A673 (cell line): ENCODE data around the gene GSDME. TPM values are rescaled to one million over a fixed set of nuclear protein-coding genes. Genes with fewer than 3 reads are reported as not detected.

Experiments
- BruUV-seq: library from RNA; stranded (reverse); fragments of 400-500 nt; replicated peaks from 2 replicates; lab custom pipeline; 2021; lab: Mats Ljungman, UMichigan
- CTCF ChIA-PET: fragments of 300-600 bp; sonication (Branson Sonifier 250); formaldehyde crosslinking; loops from one replicate; lab custom pipeline; 2022; ENCODE audit warnings: antibody characterized with exemption; lab: Charles Lee
- POLR2A ChIA-PET: fragments of 300-600 bp; sonication (Branson Sonifier 250); formaldehyde crosslinking; loops from one replicate; lab custom pipeline; 2022; ENCODE audit warnings: antibody characterized with exemption; ENCODE audit not compliant: low non-redundant PET; lab: Charles Lee
- DNase-seq: peaks from one replicate; pipeline ENCODE4 v3.0.0-alpha.2; 2015; ENCODE audit warnings: low spot score
- H3K27ac ChIP-seq: fragments of 200-600 bp; sonication (generic); 2 replicates; pipeline ENCODE4 v1.5.1; 2016; ENCODE audit warnings: mixed run types, low read depth, mild to moderate bottlenecking, mixed read lengths, antibody characterized with exemption, low read length; ENCODE audit not compliant: poor library complexity, severe bottlenecking
- H3K27me3 ChIP-seq: fragments of 200-600 bp; sonication (generic); replicated peaks from 2 replicates; pipeline ENCODE4 v1.6.1; 2017; ENCODE audit warnings: mixed run types, low read depth, mild to moderate bottlenecking, mixed read lengths, antibody characterized with exemption, low read length; ENCODE audit not compliant: insufficient read depth, poor library complexity
- H3K36me3 ChIP-seq: fragments of 200-600 bp; sonication (generic); 2 replicates; pipeline ENCODE4 v1.6.1; 2016; ENCODE audit warnings: mixed run types, mild to moderate bottlenecking, mixed read lengths, antibody characterized with exemption, low read length; ENCODE audit not compliant: insufficient read depth, poor library complexity, severe bottlenecking
- H3K4me1 ChIP-seq: fragments of 200-600 bp; sonication (generic); 2 replicates; pipeline ENCODE4 v1.6.1; 2017; ENCODE audit warnings: mixed run types, mild to moderate bottlenecking, mixed read lengths, antibody characterized with exemption, low read length; ENCODE audit not compliant: insufficient read depth, poor library complexity, severe bottlenecking
- H3K4me3 ChIP-seq: fragments of 200-600 bp; sonication (generic); 2 replicates; pipeline ENCODE4 v1.5.1; 2016; ENCODE audit warnings: low read depth, mixed run types, mild to moderate bottlenecking, mixed read lengths, low read length; ENCODE audit not compliant: poor library complexity, severe bottlenecking
- H3K9me3 ChIP-seq: fragments of 200-600 bp; sonication (generic); 2 replicates; pipeline ENCODE4 v1.6.1; 2016; ENCODE audit warnings: mixed run types, low read depth, mild to moderate bottlenecking, mixed read lengths, antibody characterized with exemption, low read length; ENCODE audit not compliant: poor library complexity, severe bottlenecking
- CTCF ChIP-seq: fragments of 300-800, 200-600 bp; sonication (generic); conservative IDR thresholded peaks from 2 replicates; pipeline ENCODE4 v1.5.1; 2017; ENCODE audit warnings: low read depth, mild to moderate bottlenecking, antibody characterized with exemption, low read length, moderate library complexity, mixed read lengths
- EZH2 ChIP-seq: fragments of 200-600 bp; sonication (generic); IDR thresholded peaks from 2 replicates; pipeline ENCODE4 v1.6.1; 2017; ENCODE audit warnings: borderline replicate concordance, low read depth, mild to moderate bottlenecking, mixed read lengths, antibody characterized with exemption, low read length; ENCODE audit not compliant: poor library complexity, severe bottlenecking
- intact Hi-C: fragments of 100-400 bp; cut with micrococcal nuclease; formaldehyde crosslinking; loops from one replicate; pipeline ENCODE4 v1.10.0; 2022; ENCODE audit not compliant: unreplicated experiment
- total RNA-seq: library from RNA; stranded (reverse); gene quantifications from 2 replicates; pipeline ENCODE4 v1.2.3, GENCODE V29; 2021

The GSDME gene
- total RNA-seq, 1 experiment from 2014 or later, result 0.77 TPM

DNA sequence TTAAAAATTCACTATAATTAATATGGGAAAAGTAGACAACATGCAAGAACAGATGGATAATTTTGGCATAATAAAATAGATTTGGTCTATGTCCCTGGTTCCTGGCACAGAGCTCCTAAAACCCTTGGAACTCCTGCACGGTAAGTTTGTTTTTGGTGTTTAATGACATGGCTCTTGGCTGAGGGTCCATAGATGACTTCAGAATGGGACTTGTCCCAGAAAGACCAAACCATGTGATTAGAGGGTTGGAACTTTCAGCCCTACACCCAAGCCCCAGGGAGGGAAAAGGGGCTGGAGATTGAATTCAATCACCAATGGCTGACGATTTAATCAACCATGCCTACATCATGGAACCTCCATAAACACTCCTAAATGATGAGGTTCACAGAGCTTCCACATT is 12.6 kb upstream of the GSDME start:
- H3K4me3 ChIP-seq, result no peak overlapping the region
- intact Hi-C loops, result no loop called here
- TF ChIP-seq EZH2 (no peak), CTCF (no peak)
- ChIA-PET CTCF (no interaction called here), POLR2A (no interaction called here)
- BruUV-seq, result no TSS peak
- no peaks in the 10 kb centered on the region for H3K36me3 ChIP-seq
- no peaks in the 10 kb centered on the region for H3K4me1 ChIP-seq
- no peak for DNase-seq
- no peaks in the 10 kb centered on the region for H3K9me3 ChIP-seq
- no peaks in the 10 kb centered on the region for H3K27me3 ChIP-seq
- H3K27ac ChIP-seq, result no peak overlapping the region

GRCh38 chr7:24769014-24769830 is 12.0 kb upstream of the GSDME start:
- TF ChIP-seq EZH2, result no peak
- TF ChIP-seq CTCF, result no peak
- Histone ChIP-seq H3K36me3 (no peaks in the 10 kb centered on the region), H3K27me3 (no peaks in the 10 kb centered on the region), H3K9me3 (no peaks in the 10 kb centered on the region), H3K4me1 (no peaks in the 10 kb centered on the region), H3K4me3 (no peak overlapping the region), H3K27ac (no peak overlapping the region)
- CTCF ChIA-PET, result no interaction called here
- POLR2A ChIA-PET, result no interaction called here
- intact Hi-C loops, result no loop called here
- no peak for DNase-seq
- BruUV-seq, result no TSS peak

GRCh38 chr7:24767878-24768569 is 10.8 kb upstream of the GSDME start:
- intact Hi-C loops, result no loop called here
- no peak overlapping the region for H3K27ac ChIP-seq
- no peaks in the 10 kb centered on the region for H3K9me3 ChIP-seq
- no peak for TF ChIP-seq EZH2
- no peak for TF ChIP-seq CTCF
- ChIA-PET CTCF (no interaction called here), POLR2A (no interaction called here)
- BruUV-seq, result no TSS peak
- no peak for DNase-seq
- no peaks in the 10 kb centered on the region for H3K36me3 ChIP-seq
- H3K4me1 ChIP-seq, result no peaks in the 10 kb centered on the region
- no peaks in the 10 kb centered on the region for H3K27me3 ChIP-seq
- no peak overlapping the region for H3K4me3 ChIP-seq
